Colonic mucosa (tissue), 4 donors: Measurements from ENCODE around the gene PPARGC1A. TPM values are rescaled to one million over a fixed set of nuclear protein-coding genes. Genes with fewer than 3 reads are reported as not detected.

Experiments
- DNase-seq: peaks from one replicate; pipeline ENCODE4 v3.0.0-alpha.2; 2020
- H3K27ac ChIP-seq: fragments of 200-600 bp; one replicate; pipeline ENCODE4 v1.8.0; 2021
- H3K27me3 ChIP-seq: fragments of 200-600 bp; one replicate; pipeline ENCODE4 v1.8.0; 2021
- H3K36me3 ChIP-seq: fragments of 200-600 bp; one replicate; pipeline ENCODE4 v1.8.0; 2021
- H3K4me1 ChIP-seq: fragments of 200-600 bp; one replicate; pipeline ENCODE4 v1.8.0; 2021; ENCODE audit warnings: mild to moderate bottlenecking
- H3K4me3 ChIP-seq: fragments of 200-600 bp; one replicate; pipeline ENCODE4 v1.8.0; 2021
- H3K9ac ChIP-seq, 2 donors: one replicate each; pipeline ENCODE4 v1.7.0; 2013; ENCODE audit warnings: control low read depth in 2 of 2, low read depth in 2 of 2, low read length in 2 of 2
- H3K9me3 ChIP-seq: fragments of 200-600 bp; one replicate; pipeline ENCODE4 v1.8.0; 2021
- intact Hi-C: fragments of 100-400 bp; cut with DNase I; formaldehyde crosslinking; loops from one replicate; pipeline ENCODE4 v1.14.1; 2022
- total RNA-seq, 2 donors: library from RNA; stranded (reverse); fragmentation: NEBNext Ultra II Directional in 1 of 2; extraction: Animal tissue kit (Norgen Biotek cat#: 25700) in 1 of 2; gene quantifications; one replicate each; pipeline ENCODE4 v1.2.1, GENCODE V29; 2021
- TF ChIP-seq, protein P1 (sequence below): fragments of 200-600 bp; IDR thresholded peaks from one replicate; pipeline ENCODE4 v1.8.0; 2022; ENCODE audit warnings: antibody characterized with exemption, mild to moderate bottlenecking
- donor health status: healthy.
- donor health status: DM: no; HTN: no; CAD: no.
- donor health status: DM: no; HTN: no; CAD: no.

Gene PPARGC1A
- total RNA-seq, 2 donors from 2014 or later: 44.4 to 48.4 TPM

DNA sequence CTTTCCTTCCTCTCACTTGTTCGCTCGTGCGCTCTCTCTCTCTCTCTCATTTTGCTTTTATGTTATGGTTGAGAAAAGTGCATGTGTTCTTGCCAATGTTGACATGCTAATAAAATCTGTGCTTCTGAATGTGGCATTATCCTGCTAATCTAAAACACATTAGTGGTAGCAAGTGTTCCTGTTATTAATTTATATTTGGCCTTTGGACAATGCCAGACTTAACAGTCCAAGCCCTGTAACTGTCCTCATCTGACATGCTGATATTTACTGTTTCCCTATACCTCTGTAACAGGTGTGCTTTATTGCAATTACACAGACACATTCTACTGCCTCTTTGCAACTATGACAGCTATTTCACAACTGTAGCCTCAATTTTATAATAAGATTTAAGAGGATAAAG, 2.7 kb downstream of the PPARGC1A start:
- H3K27ac ChIP-seq: no peak overlapping the region
- H3K4me3 ChIP-seq: no peak overlapping the region
- no peaks in the 10 kb centered on the region for H3K9me3 ChIP-seq
- H3K36me3 ChIP-seq: no peaks in the 10 kb centered on the region
- H3K4me1 ChIP-seq: no peaks in the 10 kb centered on the region
- TF ChIP-seq, protein P1, sequence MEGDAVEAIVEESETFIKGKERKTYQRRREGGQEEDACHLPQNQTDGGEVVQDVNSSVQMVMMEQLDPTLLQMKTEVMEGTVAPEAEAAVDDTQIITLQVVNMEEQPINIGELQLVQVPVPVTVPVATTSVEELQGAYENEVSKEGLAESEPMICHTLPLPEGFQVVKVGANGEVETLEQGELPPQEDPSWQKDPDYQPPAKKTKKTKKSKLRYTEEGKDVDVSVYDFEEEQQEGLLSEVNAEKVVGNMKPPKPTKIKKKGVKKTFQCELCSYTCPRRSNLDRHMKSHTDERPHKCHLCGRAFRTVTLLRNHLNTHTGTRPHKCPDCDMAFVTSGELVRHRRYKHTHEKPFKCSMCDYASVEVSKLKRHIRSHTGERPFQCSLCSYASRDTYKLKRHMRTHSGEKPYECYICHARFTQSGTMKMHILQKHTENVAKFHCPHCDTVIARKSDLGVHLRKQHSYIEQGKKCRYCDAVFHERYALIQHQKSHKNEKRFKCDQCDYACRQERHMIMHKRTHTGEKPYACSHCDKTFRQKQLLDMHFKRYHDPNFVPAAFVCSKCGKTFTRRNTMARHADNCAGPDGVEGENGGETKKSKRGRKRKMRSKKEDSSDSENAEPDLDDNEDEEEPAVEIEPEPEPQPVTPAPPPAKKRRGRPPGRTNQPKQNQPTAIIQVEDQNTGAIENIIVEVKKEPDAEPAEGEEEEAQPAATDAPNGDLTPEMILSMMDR: no peak
- H3K27me3 ChIP-seq: no peaks in the 10 kb centered on the region
- intact Hi-C loops: no loop called here
- no peak for DNase-seq
- H3K9ac ChIP-seq: peak overlapping the region in 1 of 2 donors; percentile 95

DNA sequence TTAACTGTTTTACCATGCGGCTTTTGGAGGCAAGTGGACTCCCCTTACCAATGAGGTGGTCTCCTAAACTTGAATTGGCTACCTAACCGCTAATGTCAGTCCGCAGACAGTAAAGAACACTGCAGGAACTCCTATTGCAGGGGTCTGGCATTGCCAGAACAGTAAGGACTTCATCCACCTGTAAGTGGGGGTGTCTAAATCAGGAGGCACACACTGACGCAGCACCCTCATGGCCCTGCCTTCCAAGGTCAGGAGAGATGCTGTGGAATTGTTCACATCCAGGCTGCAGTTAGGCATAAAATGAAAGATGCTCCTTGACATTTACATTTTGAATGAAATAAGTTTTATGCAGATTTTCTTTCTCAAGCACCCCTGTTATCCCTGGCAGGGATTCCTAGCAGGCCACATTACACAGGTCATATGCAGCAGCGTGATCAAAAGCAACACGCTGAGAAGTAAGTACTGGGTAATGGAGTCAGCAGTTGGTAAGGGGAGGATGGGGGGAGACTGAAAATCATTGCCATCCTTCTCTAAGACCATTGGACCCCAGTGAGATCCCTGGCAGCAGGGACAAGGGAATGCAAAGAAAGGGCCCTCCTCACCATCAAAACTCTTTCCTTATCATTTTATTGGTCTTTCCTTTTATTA, 3.8 kb downstream of the PPARGC1A start:
- TF ChIP-seq, protein P1: no peak
- Histone ChIP-seq H3K9me3 (no peaks in the 10 kb centered on the region), H3K36me3 (no peaks in the 10 kb centered on the region), H3K27me3 (no peaks in the 10 kb centered on the region), H3K9ac (no peak overlapping the region), H3K27ac (no peak overlapping the region), H3K4me3 (no peak overlapping the region), H3K4me1 (no peaks in the 10 kb centered on the region)
- intact Hi-C loops: no loop called here
- no peak for DNase-seq

DNA sequence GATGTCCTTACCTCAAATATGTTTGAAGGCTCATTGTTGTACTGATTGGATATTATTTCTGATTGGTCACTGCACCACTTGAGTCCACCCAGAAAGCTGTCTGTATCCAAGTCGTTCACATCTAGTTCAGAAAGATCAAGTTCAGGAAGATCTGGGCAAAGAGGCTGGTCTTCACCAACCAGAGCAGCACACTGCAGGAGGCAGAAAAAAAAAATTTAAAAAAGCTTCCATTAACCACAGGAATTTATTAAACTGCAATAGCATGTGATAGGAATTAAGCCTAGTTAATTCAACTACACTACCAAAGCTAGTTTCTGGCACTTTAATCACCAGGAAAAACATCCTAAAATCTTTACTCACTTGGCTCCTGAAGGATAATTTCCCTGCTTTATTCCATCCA, 5.1 kb downstream of the PPARGC1A start:
- TF ChIP-seq, protein P1: no peak
- Histone ChIP-seq H3K9me3 (no peaks in the 10 kb centered on the region), H3K27ac (no peak overlapping the region), H3K9ac (no peak overlapping the region), H3K4me3 (no peak overlapping the region), H3K4me1 (no peaks in the 10 kb centered on the region), H3K36me3 (no peaks in the 10 kb centered on the region), H3K27me3 (no peaks in the 10 kb centered on the region)
- intact Hi-C loops: no loop called here
- no peak for DNase-seq

DNA sequence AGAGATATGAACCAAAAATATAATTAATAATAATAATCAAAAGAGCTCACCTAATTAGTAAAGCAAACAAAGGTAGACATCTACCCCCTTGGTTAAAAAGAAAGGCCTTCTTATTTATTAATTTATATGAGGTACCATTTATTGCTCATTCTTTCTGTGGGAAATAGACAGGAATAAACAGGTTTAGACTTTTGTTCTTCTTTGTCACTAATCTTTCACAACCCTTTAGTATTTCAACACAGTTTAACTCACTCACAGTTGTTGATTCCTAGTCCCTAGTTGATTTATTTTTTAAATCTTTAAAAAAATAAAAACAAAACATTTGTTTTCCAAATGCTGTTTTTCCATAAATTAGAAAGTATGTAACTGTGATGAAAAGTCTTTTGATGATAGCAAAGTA, 5.6 kb downstream of the PPARGC1A start:
- intact Hi-C loops: no loop called here
- Histone ChIP-seq H3K4me1 (no peaks in the 10 kb centered on the region), H3K36me3 (no peaks in the 10 kb centered on the region), H3K27ac (no peak overlapping the region), H3K9me3 (no peaks in the 10 kb centered on the region), H3K9ac (no peak overlapping the region), H3K4me3 (no peak overlapping the region), H3K27me3 (no peaks in the 10 kb centered on the region)
- TF ChIP-seq, protein P1: no peak
- no peak for DNase-seq

DNA sequence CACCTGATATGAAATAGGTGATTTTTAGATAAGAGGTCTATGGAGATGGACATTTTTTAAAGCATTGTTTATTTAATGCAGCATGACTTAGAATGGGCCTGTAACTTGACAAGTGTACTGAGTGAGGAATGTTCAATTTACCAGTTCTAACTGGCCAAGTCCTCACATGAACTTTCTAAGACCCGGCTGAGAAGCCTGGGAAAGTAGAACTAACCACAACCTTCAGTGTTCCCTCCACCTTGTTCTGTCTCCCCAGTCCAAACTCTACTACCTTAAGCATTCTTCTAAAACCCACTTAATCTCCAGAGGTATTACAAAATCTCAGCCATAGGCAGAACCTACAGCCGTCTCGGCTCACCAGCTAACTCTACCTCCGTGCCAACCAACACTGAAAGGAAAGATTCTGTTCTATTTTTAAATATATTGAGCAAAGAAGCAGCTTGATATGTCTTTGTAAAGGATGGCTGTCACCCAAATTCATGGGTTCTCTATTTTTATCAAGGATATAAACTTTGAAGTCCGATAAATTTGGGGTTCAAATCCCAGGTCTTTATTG, 6.8 kb downstream of the PPARGC1A start:
- intact Hi-C loops: no loop called here
- no peak overlapping the region for H3K27ac ChIP-seq
- no peaks in the 10 kb centered on the region for H3K4me1 ChIP-seq

More for the DNA sequence above, 6.8 kb downstream of the PPARGC1A start:
- Histone ChIP-seq H3K36me3 (no peaks in the 10 kb centered on the region), H3K9me3 (no peaks in the 10 kb centered on the region), H3K4me3 (no peak overlapping the region), H3K27me3 (no peaks in the 10 kb centered on the region), H3K9ac (no peak overlapping the region)
- TF ChIP-seq, protein P1: no peak
- no peak for DNase-seq
